H1 (cell line): ENCODE results near the gene MOSMO. TPM values are rescaled to one million over a fixed set of nuclear protein-coding genes. Genes with fewer than 3 reads are reported as not detected.

Experiments
- ATF3 ChIP-seq: IDR thresholded peaks from 2 replicates; pipeline ENCODE4 v1.6.1; 2011; ENCODE audit warnings: low read depth, mild to moderate bottlenecking, low read length; ENCODE audit not compliant: insufficient read depth
- polyA plus RNA-seq, 7 experiments: library from polyadenylated mRNA; depleted of rRNA in 3 of 7; stranded (reverse) in 5 of 7; unstranded in 2 of 7; fragments of >200 nt in 5 of 7; fragments of 200-250 nt in 2 of 7; gene quantifications; 1 replicate in 5 of 7; 2 replicates in 1 of 7; 4 replicates in 1 of 7; pipeline versions ENCODE4 v1.2.1 to v1.2.3, GENCODE V29; 2011 to 2013; ENCODE audit warnings: missing spikeins in 2 of 7, mixed read lengths in 2 of 7
- total RNA-seq: library from RNA; stranded (reverse); fragmentation: NEBNext Ultra II Directional; extraction: Animal tissue kit (Norgen Biotek cat#: 25700); gene quantifications from 2 replicates; pipeline ENCODE4 v1.2.1, GENCODE V29; 2021

Gene MOSMO
- total and polyA plus RNA-seq, 2 of the 8 experiments (the other 6 are each of a cell fraction or from before 2014, with no cell fraction given): 8.6 to 14.8 TPM

- no peak for TF ChIP-seq ATF3
Measured at GRCh38 chr16:22092143-22092933, 84.4 kb downstream of the MOSMO start, which contains the start of gene VWA3A (continued).
